IgD-negative memory B cell (primary cell): ENCODE measurements around the gene NKIRAS1. TPM values are rescaled to one million over a fixed set of nuclear protein-coding genes. Genes with fewer than 3 reads are reported as not detected.
"Not testable (repeated sequence)": the region's sequence is repeated elsewhere in the genome, so short reads cannot be mapped to it uniquely, and the experiment has no call there.

Experiments
- H3K27ac Mint-ChIP-seq, 3 donors: one replicate each; pipeline ENCODE4 v1.8.0; 2020 to 2022; ENCODE audit warnings: mild to moderate bottlenecking in 3 of 3, mixed read lengths in 3 of 3, moderate library complexity in 1 of 3
- H3K27me3 Mint-ChIP-seq: one replicate; pipeline ENCODE4 v1.8.0; 2021; ENCODE audit warnings: mixed read lengths
- H3K36me3 Mint-ChIP-seq: one replicate; pipeline ENCODE4 v1.8.0; 2020; ENCODE audit warnings: mild to moderate bottlenecking, mixed read lengths
- H3K4me1 Mint-ChIP-seq, 3 donors: one replicate each; pipeline ENCODE4 v1.8.0; 2020 to 2022; ENCODE audit warnings: mixed read lengths in 3 of 3, mild to moderate bottlenecking in 1 of 3
- H3K4me3 Mint-ChIP-seq, 4 donors: one replicate each; pipeline ENCODE4 v1.8.0; 2020 to 2022; ENCODE audit warnings: mild to moderate bottlenecking in 4 of 4, mixed read lengths in 4 of 4, moderate library complexity in 3 of 4
- H3K9me3 Mint-ChIP-seq, 3 donors: one replicate each; pipeline ENCODE4 v1.8.0; 2020 to 2021; ENCODE audit warnings: mixed read lengths in 3 of 3, mild to moderate bottlenecking in 1 of 3
- polyA plus RNA-seq: library from polyadenylated mRNA; unstranded; fragments of 300-500 nt; fragmentation: Illumina TruSeq; gene quantifications from one replicate; pipeline ENCODE4 v1.2.3, GENCODE V29; 2021

NKIRAS1 gene
- polyA plus RNA-seq, 1 donor from 2014 or later, result 2.8 TPM

DNA sequence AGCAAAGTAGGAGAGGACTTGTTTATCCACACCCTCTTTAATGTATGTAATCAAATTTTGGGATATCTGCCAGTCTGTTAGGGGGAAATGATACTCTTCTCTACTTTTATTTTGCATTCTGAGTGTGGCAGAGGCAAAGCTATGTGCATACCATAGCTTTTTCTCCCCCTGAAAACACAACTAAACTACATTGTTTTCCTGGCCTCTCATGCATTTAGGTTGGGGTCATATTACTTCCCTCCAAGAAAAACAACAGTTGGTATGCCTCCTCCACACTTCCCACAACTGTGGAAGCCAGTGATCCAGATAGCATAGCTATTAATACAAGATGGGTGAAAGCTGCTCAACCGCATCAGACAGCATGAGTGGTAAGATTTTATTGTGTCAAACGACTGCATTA lies 7.0 kb upstream of the NKIRAS1 start:
- peaks cover 6 to 19% (median 18%) of the 10 kb centered on the region in 3 donors for H3K4me1 Mint-ChIP-seq
- no peak overlapping the region for H3K4me3 Mint-ChIP-seq
- no peaks in the 10 kb centered on the region for H3K27me3 Mint-ChIP-seq
- H3K9me3 Mint-ChIP-seq, result no peaks in the 10 kb centered on the region
- no peak overlapping the region for H3K27ac Mint-ChIP-seq
- H3K36me3 Mint-ChIP-seq, result no peaks in the 10 kb centered on the region

DNA sequence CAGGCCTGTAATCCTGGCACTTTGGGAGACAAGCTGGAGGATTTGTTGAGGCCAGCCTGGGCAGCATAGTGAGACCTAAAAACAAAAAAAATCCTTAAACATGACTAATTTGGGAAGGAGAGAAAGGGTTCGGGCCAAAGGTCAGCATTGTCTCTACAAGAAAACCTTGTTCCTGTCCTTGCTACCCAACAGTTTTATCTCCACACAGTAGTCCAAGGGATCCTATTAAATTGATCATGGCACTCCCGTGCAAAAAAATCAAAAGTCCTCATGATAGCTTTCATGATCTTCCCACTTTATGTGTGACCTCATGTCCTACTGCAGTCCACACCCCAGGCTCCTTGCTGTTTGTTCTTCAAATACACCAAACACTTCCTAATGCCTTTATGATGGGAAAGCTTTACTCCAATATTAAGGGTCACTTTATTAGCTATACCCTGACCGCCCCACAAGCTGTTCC lies 4.3 kb upstream of the NKIRAS1 start:
- Mint-ChIP-seq H3K4me1 (peaks cover 15 to 41% (median 32%) of the 10 kb centered on the region in 3 donors), H3K9me3 (no peaks in the 10 kb centered on the region), H3K27me3 (no peaks in the 10 kb centered on the region), H3K27ac (peak overlapping the region in 1 of 3 donors; percentile 99), H3K36me3 (no peaks in the 10 kb centered on the region), H3K4me3 (peak overlapping the region in 1 of 4 donors; percentile 17)

- H3K4me1 Mint-ChIP-seq, result peaks cover 21 to 45% (median 37%) of the 10 kb centered on the region in 3 donors
- H3K4me3 Mint-ChIP-seq, result peak overlapping the region in 1 of 4 donors; percentile 99
- H3K36me3 Mint-ChIP-seq, result peaks cover 2% of the 10 kb centered on the region
- peaks cover 2% of the 10 kb centered on the region for H3K27me3 Mint-ChIP-seq
- peak overlapping the region in 1 of 3 donors; percentile 99 for H3K27ac Mint-ChIP-seq
- no peaks in the 10 kb centered on the region for H3K9me3 Mint-ChIP-seq
Observed at GRCh38 chr3:23920151-23920655, 3.4 kb upstream of the NKIRAS1 start.

- Mint-ChIP-seq H3K4me3 (peak overlapping the region in 2 of 4 donors; percentile 99), H3K36me3 (peaks cover 2% of the 10 kb centered on the region), H3K4me1 (peaks cover 21 to 45% (median 37%) of the 10 kb centered on the region in 3 donors)
Observed at GRCh38 chr3:23919628-23920027, 2.8 kb upstream of the NKIRAS1 start.

GRCh38 chr3:23918331-23918730 lies 1.5 kb upstream of the NKIRAS1 start:
- Mint-ChIP-seq H3K4me3 (peak overlapping the region; percentile 99), H3K4me1 (peaks cover 25 to 51% (median 39%) of the 10 kb centered on the region in 3 donors), H3K27ac (peak overlapping the region; percentile 99)
- not testable (repeated sequence) for H3K36me3 Mint-ChIP-seq, H3K27me3 Mint-ChIP-seq, H3K9me3 Mint-ChIP-seq

More at GRCh38 chr3:23919628-23920027, 2.8 kb upstream of the NKIRAS1 start:
- no peaks in the 10 kb centered on the region for H3K9me3 Mint-ChIP-seq
- H3K27ac Mint-ChIP-seq, result peak overlapping the region in 1 of 3 donors; percentile 99
- H3K27me3 Mint-ChIP-seq, result peaks cover 2% of the 10 kb centered on the region

DNA sequence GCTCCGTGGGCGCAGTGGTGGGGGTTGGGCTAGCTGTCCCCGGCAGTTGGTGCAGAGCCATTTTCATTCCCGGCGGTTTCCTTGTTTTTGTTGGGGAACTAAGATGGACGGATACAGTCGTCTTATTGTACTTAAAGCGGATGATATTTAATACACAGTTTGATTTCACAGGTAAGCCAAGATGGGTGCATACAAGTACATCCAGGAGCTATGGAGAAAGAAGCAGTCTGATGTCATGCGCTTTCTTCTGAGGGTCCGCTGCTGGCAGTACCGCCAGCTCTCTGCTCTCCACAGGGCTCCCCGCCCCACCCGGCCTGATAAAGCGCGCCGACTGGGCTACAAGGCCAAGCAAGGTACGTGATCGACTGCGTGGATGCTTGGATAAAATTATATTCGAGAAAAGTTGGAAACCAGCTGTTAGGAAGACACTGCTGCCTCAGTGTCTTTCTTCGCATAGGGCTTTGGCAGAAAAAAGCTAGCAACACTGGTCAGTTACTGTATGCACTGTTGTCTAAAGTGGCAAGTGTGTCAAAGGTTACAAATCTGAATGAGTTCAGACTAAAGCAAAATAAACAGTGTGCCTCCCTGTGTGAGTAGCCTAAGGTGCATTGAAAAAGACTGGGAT lies 1.0 kb upstream of the NKIRAS1 start:
- Mint-ChIP-seq H3K27ac (peak overlapping the region; percentile 99), H3K4me1 (peaks cover 25 to 51% (median 39%) of the 10 kb centered on the region in 3 donors), H3K4me3 (peak overlapping the region; percentile 99)
- H3K9me3 Mint-ChIP-seq, H3K27me3 Mint-ChIP-seq, H3K36me3 Mint-ChIP-seq: not testable (repeated sequence)

- H3K27me3 Mint-ChIP-seq, result peaks cover 2% of the 10 kb centered on the region
- peaks cover 25 to 51% (median 42%) of the 10 kb centered on the region in 3 donors for H3K4me1 Mint-ChIP-seq
- H3K27ac Mint-ChIP-seq, result peak overlapping the region; percentile 99
Observed at GRCh38 chr3:23916152-23916885, 471 bp downstream of the NKIRAS1 start.

GRCh38 chr3:23915537-23916108 lies 1.2 kb downstream of the NKIRAS1 start:
- Mint-ChIP-seq H3K9me3 (no peaks in the 10 kb centered on the region), H3K27me3 (peaks cover 2% of the 10 kb centered on the region), H3K4me3 (peak overlapping the region; percentile 99), H3K36me3 (peaks cover 4% of the 10 kb centered on the region), H3K4me1 (peaks cover 25 to 50% (median 42%) of the 10 kb centered on the region in 3 donors), H3K27ac (peak overlapping the region in 1 of 3 donors; percentile 99)

More at GRCh38 chr3:23916152-23916885, 471 bp downstream of the NKIRAS1 start:
- Mint-ChIP-seq H3K36me3 (peaks cover 4% of the 10 kb centered on the region), H3K4me3 (peak overlapping the region; percentile 99), H3K9me3 (no peaks in the 10 kb centered on the region)

- H3K4me1 Mint-ChIP-seq, result peaks cover 22 to 35% (median 29%) of the 10 kb centered on the region in 3 donors
- H3K36me3 Mint-ChIP-seq, result peaks cover 4% of the 10 kb centered on the region
- peaks cover 2% of the 10 kb centered on the region for H3K27me3 Mint-ChIP-seq
- H3K9me3 Mint-ChIP-seq, result no peaks in the 10 kb centered on the region
- H3K4me3 Mint-ChIP-seq, result peak overlapping the region in 1 of 4 donors; percentile 99
- H3K27ac Mint-ChIP-seq, result no peak overlapping the region
Observed at GRCh38 chr3:23913873-23914743, 2.7 kb downstream of the NKIRAS1 start.

DNA sequence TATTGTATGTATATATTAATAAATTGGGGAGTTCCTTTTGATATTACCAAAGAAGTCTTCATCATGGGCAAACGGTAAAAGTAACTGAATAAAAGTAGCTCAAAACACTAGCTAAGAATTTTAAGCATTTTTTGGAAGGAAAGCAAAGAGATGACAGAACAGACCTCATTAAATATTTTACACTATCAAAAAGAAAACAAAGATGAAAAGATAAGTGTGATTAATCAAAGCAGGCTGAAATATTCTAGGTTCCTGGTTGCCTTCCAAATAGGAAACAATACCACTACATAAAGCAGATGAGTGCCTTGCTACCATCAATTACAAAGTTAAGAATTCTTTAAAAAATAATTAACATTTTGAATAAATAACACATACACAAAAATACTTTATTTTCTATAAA lies 3.6 kb downstream of the NKIRAS1 start:
- peaks cover 2% of the 10 kb centered on the region for H3K27me3 Mint-ChIP-seq
- H3K36me3 Mint-ChIP-seq, result peaks cover 4% of the 10 kb centered on the region
- H3K4me3 Mint-ChIP-seq, result no peak overlapping the region
- H3K4me1 Mint-ChIP-seq, result peaks cover 12 to 26% (median 21%) of the 10 kb centered on the region in 3 donors
- no peaks in the 10 kb centered on the region for H3K9me3 Mint-ChIP-seq
- no peak overlapping the region for H3K27ac Mint-ChIP-seq

DNA sequence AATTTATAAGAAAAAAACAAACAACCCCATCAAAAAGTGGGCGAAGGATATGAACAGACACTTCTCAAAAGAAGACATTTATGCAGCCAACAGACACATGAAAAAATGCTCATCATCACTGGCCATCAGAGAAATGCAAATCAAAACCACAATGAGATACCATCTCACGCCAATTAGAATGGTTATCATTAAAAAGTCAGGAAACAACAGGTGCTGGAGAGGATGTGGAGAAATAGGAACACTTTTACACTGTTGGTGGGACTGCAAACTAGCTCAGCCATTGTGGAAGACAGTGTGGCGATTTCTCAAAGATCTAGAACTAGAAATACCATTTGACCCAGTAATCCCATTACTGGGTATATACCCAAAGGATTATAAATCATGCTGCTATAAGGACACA lies 4.5 kb downstream of the NKIRAS1 start:
- not testable (repeated sequence) for H3K36me3 Mint-ChIP-seq, H3K27me3 Mint-ChIP-seq, H3K9me3 Mint-ChIP-seq, H3K4me3 Mint-ChIP-seq
- H3K27ac Mint-ChIP-seq, result peak overlapping the region in 1 of 3 donors; percentile 58
- peaks cover 12 to 17% (median 13%) of the 10 kb centered on the region in 3 donors for H3K4me1 Mint-ChIP-seq

DNA sequence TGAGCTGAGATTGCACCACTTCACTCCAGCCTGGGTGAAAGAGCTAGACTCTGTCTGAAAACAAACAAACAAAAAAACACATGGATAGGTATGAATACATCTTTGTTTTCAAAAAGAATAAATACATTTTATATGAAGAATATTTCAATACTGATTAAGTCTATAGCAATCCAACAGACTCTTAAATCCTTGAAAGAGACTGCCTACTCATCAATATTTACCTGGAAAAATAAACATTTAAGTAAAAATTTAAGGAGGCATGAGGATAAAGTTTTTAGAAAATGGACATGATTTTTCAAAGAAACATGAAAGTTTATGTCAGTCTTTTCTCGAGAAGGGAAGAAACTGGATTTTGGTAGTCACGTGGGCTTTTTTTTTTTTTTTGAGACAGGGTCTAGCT lies 5.4 kb downstream of the NKIRAS1 start:
- H3K36me3 Mint-ChIP-seq, result peaks cover 4% of the 10 kb centered on the region
- no peak overlapping the region for H3K27ac Mint-ChIP-seq
- peaks cover 2% of the 10 kb centered on the region for H3K27me3 Mint-ChIP-seq
- peaks cover 10 to 13% (median 10%) of the 10 kb centered on the region in 3 donors for H3K4me1 Mint-ChIP-seq
- H3K4me3 Mint-ChIP-seq, result no peak overlapping the region
- no peaks in the 10 kb centered on the region for H3K9me3 Mint-ChIP-seq

- peaks cover 4% of the 10 kb centered on the region for H3K36me3 Mint-ChIP-seq
- no peak overlapping the region for H3K4me3 Mint-ChIP-seq
- peaks cover 4 to 6% (median 5%) of the 10 kb centered on the region in 3 donors for H3K4me1 Mint-ChIP-seq
- H3K27ac Mint-ChIP-seq, result no peak overlapping the region
- no peaks in the 10 kb centered on the region for H3K27me3 Mint-ChIP-seq
- no peaks in the 10 kb centered on the region for H3K9me3 Mint-ChIP-seq
Observed at GRCh38 chr3:23909341-23909740, 7.4 kb downstream of the NKIRAS1 start.

DNA sequence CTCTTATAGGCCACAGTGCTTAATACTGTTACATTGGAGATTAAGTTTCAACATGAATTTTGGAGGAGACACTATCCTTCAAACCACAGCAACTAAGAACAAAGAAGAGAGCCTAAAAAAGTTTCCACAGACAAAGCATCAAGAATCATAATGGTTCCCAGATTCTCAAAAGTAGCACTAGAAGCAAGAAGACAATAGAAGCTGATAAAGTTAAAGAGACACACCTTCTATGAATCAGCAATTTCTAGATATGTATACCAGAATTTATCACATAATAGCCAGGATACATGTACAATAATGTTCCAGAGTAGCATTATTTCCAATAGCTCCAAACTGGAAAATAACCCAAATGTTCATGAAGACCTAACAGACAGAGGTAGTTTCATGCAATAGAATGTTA lies 12.2 kb downstream of the NKIRAS1 start:
- no peaks in the 10 kb centered on the region for H3K27me3 Mint-ChIP-seq
- H3K27ac Mint-ChIP-seq, result no peak overlapping the region
- no peak overlapping the region for H3K4me3 Mint-ChIP-seq
- peaks cover 0 to 2% (median 0%) of the 10 kb centered on the region in 3 donors for H3K9me3 Mint-ChIP-seq
- H3K36me3 Mint-ChIP-seq, result peaks cover 11% of the 10 kb centered on the region
- no peaks in the 10 kb centered on the region for H3K4me1 Mint-ChIP-seq
